Lung (tissue), 16 donors: Measurements from ENCODE around the gene CDHR5. TPM values are rescaled to one million over a fixed set of nuclear protein-coding genes. Genes with fewer than 3 reads are reported as not detected.

Experiments used
- ATAC-seq: fragments of 200-7000 bp; cut with Tn5 transposase; one replicate; pipeline ENCODE4 v1.9.1; 2020; ENCODE audit warnings: moderate number of reproducible peaks; ENCODE audit not compliant: insufficient read depth, low FRiP score
- DNase-seq, 3 donors: peaks; one replicate each; pipeline ENCODE4 v3.0.0-alpha.2; 2013 to 2017
- H3K27ac ChIP-seq, 2 donors: one replicate each; pipeline ENCODE4 v1.5.1; 2013; ENCODE audit warnings: mild to moderate bottlenecking in 2 of 2, moderate library complexity in 2 of 2, control low read depth in 1 of 2, inconsistent platforms in 1 of 2, low read depth in 1 of 2, low read length in 1 of 2
- H3K27me3 ChIP-seq, 3 donors: one replicate each; pipeline ENCODE4 v1.5.1; 2013; ENCODE audit warnings: low read length in 2 of 3; ENCODE audit not compliant: control insufficient read depth in 3 of 3, insufficient read depth in 3 of 3
- H3K36me3 ChIP-seq, 4 donors: one replicate each; pipeline ENCODE4 v1.5.1; 2013; ENCODE audit warnings: low read length in 4 of 4, mild to moderate bottlenecking in 1 of 4, moderate library complexity in 1 of 4; ENCODE audit not compliant: control insufficient read depth in 4 of 4, insufficient read depth in 4 of 4
- H3K4me1 ChIP-seq, 5 donors: one replicate each; pipeline ENCODE4 v1.5.1; 2013; ENCODE audit warnings: low read length in 5 of 5, mild to moderate bottlenecking in 2 of 5, moderate library complexity in 1 of 5; ENCODE audit not compliant: control insufficient read depth in 5 of 5, insufficient read depth in 5 of 5
- H3K4me3 ChIP-seq: one replicate; pipeline ENCODE4 v1.5.1; 2013; ENCODE audit warnings: mild to moderate bottlenecking, control low read depth, moderate library complexity
- H3K9ac ChIP-seq, 2 donors: one replicate each; pipeline ENCODE4 v1.5.1; 2013; ENCODE audit warnings: low read length in 2 of 2, control low read depth in 1 of 2; ENCODE audit not compliant: insufficient read depth in 1 of 2
- H3K9me3 ChIP-seq, 4 donors: one replicate each; pipeline ENCODE4 v1.5.1; 2013; ENCODE audit warnings: low read length in 3 of 4, mild to moderate bottlenecking in 1 of 4, moderate library complexity in 1 of 4; ENCODE audit not compliant: control insufficient read depth in 4 of 4, insufficient read depth in 3 of 4
- CTCF ChIP-seq: IDR thresholded peaks from 2 replicates; pipeline ENCODE4 v1.5.1; 2012; ENCODE audit warnings: mild to moderate bottlenecking; ENCODE audit errors: control extremely low read depth, extremely low read depth
- WGBS, 2 donors: extraction: QIAGEN DNeasy Blood & Tissue Kit; methylation state at CpG; one replicate each; pipeline ENCODE4 v1.1.7; 2013; 5-methylcytosine and 5-hydroxymethylcytosine counted together
- long read RNA-seq, 5 donors: transcript quantifications; one replicate each; lab custom pipeline, GENCODE V29; 2026
- polyA plus RNA-seq, 2 donors: library from polyadenylated mRNA; stranded (reverse); fragments of 200-250 nt; gene quantifications; one replicate each; pipeline ENCODE4 v1.2.1, GENCODE V29; 2013
- total RNA-seq, 2 donors: library from RNA; depleted of rRNA in 1 of 2; stranded (reverse); fragments of >200 nt in 1 of 2; gene quantifications; one replicate each; pipeline ENCODE4 v1.2.1, GENCODE V29; 2014 to 2021
- donor health status: control.
- donor health status: control.
- donor health status: Bipolar disorder and iron deficiency.
- donor health status: healthy.
- donor health status: DM: yes; HTN: yes; CAD: no.

Gene CDHR5, protein sequence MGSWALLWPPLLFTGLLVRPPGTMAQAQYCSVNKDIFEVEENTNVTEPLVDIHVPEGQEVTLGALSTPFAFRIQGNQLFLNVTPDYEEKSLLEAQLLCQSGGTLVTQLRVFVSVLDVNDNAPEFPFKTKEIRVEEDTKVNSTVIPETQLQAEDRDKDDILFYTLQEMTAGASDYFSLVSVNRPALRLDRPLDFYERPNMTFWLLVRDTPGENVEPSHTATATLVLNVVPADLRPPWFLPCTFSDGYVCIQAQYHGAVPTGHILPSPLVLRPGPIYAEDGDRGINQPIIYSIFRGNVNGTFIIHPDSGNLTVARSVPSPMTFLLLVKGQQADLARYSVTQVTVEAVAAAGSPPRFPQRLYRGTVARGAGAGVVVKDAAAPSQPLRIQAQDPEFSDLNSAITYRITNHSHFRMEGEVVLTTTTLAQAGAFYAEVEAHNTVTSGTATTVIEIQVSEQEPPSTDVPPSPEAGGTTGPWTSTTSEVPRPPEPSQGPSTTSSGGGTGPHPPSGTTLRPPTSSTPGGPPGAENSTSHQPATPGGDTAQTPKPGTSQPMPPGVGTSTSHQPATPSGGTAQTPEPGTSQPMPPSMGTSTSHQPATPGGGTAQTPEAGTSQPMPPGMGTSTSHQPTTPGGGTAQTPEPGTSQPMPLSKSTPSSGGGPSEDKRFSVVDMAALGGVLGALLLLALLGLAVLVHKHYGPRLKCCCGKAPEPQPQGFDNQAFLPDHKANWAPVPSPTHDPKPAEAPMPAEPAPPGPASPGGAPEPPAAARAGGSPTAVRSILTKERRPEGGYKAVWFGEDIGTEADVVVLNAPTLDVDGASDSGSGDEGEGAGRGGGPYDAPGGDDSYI
- not detected for total RNA-seq
- polyA plus RNA-seq, result under 1 TPM; 0.02 to 0.10 TPM
- long read RNA-seq, donor 1, result 0 reads
- long read RNA-seq, donor 2, result 0 reads
- long read RNA-seq, donor 3, result 0 reads
- long read RNA-seq, donor 4, result 0 reads
- long read RNA-seq, donor 5, result 0 reads

DNA sequence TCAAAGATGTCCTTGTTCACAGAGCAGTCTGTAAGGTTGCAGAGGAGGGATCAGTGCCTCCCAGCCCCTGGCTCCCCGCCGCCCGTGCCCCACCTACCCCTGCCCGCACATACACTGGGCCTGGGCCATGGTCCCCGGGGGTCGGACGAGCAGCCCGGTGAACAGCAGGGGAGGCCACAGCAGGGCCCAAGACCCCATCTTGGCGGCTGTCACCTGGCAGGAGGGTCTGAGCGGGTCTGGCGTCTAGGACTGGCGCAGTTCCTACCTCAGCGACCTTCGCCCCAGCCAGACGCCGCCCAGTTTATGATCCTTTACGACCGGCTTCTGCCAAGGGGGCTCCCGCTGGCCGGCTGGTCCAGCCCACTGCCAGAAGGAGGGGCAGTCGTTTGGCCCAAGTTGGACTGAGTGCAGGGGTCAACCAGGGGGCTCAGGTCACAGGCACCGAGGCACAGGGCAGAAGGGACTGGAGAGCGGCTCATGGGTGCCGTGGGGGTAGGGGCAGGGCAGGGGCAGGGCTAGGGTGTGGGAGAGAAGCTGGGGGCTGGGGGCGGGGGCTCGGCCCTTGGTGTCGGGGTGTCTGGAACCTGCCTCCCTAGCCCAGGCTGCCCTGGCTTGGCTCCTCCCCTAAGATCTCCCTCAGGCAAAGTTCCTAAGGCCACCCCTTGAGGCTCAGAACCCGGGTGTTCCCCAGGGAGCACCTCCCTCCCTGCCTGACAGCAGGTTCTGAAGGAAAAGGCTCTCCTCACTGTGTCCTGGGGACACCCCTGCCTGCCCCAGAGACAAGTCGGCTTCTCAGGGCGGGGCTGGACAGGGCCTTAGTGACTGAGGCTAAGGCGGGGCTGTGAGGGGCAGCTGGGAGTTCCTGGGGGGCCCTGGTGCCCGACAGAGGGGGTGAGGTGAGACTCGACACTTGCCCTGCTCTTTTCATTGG, at the start of gene CDHR5:
CDHR5 (minus strand) TSS at position 251 of the 931 bp plus-strand sequence; CDS start at position 198, 53 bp downstream.
- DNase-seq, result no peak
- Histone ChIP-seq H3K9me3 (no peaks in the 10 kb centered on the region), H3K4me1 (peaks cover 0 to 4% (median 0%) of the 10 kb centered on the region in 5 donors), H3K36me3 (no peaks in the 10 kb centered on the region), H3K4me3 (no peak within 1 kb of the TSS), H3K27me3 (peaks cover 0 to 18% (median 11%) of the 10 kb centered on the region in 3 donors), H3K9ac (no peak within 1 kb of the TSS), H3K27ac (no peak within 1 kb of the TSS)
- no peak for ATAC-seq
- 83 to 92% methylated on average over 33 of the region's 33 CpGs for WGBS, 2 donors
- TF ChIP-seq CTCF, result no peak

DNA sequence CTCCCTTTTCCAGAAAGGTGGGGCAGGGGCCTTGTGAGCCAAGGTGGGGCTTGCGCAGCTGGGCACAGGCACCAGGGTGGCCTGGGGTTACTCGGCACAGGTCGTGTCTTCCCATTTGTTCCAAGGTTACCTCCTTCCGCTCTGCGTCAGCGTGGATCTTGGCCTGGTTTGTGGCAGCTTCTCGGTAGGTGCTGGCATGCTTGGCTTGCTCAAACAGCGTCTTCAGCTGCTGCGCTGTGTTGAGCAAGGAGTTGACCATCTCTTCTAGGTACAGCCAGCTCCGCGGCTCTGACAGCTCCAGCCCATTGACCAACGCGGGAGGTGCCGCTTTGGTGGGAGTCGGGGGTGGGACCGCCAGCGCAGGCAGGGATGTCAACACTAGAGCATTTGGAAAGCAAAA, 49.7 kb upstream of the CDHR5 start:
- Histone ChIP-seq H3K27me3 (no peaks in the 10 kb centered on the region), H3K9ac (no peak overlapping the region), H3K4me1 (peaks cover 0 to 2% (median 0%) of the 10 kb centered on the region in 5 donors), H3K36me3 (peaks cover 15 to 28% (median 20%) of the 10 kb centered on the region in 4 donors), H3K27ac (no peak overlapping the region), H3K4me3 (no peak overlapping the region), H3K9me3 (no peaks in the 10 kb centered on the region)
- DNase-seq (no peak), ATAC-seq (no peak)
- no peak for TF ChIP-seq CTCF
- WGBS, 2 donors, result 94 to 95% methylated on average over 17 of the region's 17 CpGs

DNA sequence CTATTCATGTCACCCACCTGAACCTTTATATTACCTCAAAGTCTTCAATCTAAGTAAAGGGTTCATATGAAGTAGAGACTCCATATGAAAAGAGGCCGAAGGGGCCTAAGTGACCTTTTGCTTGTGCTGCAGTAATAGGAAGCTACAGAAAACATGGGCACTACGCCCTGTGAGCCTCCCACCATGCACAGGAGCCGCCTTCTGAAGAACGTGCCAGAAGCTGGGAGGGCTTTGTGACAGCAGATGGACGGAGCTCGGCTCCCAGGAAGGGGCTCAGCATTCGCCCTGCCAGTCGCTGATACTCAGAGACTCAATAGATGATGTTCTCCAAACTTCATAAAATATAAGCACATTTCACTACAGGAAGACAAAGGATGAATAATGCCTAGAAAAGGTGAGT, 49.1 kb upstream of the CDHR5 start:
- Histone ChIP-seq H3K9ac (no peak overlapping the region), H3K27ac (no peak overlapping the region), H3K36me3 (peaks cover 15 to 26% (median 20%) of the 10 kb centered on the region in 4 donors), H3K9me3 (no peaks in the 10 kb centered on the region), H3K4me3 (no peak overlapping the region), H3K4me1 (peaks cover 0 to 2% (median 0%) of the 10 kb centered on the region in 5 donors), H3K27me3 (no peaks in the 10 kb centered on the region)
- TF ChIP-seq CTCF, result no peak
- DNase-seq (no peak), ATAC-seq (no peak)
- WGBS, 2 donors, result 94 to 97% methylated on average over 8 of the region's 8 CpGs
